Inflammatory macrophage (primary cell): Measurements from ENCODE around the gene COA3.
"Not testable (repeated sequence)": the region's sequence is repeated elsewhere in the genome, so short reads cannot be mapped to it uniquely, and the experiment has no call there.

Experiments used
- DNase-seq, 2 donors: peaks; one replicate each; pipeline ENCODE4 v3.0.0-alpha.2; 2020 to 2022

COA3 gene

GRCh38 chr17:42781639-42782165 is 16.8 kb downstream of the COA3 start:
- no peak for DNase-seq

GRCh38 chr17:42780851-42781638 is 17.5 kb downstream of the COA3 start:
- no peak for DNase-seq

GRCh38 chr17:42779936-42780850 is 18.3 kb downstream of the COA3 start, which contains the start of gene WNK4:
WNK4 (plus strand) TSS chr17:42780610; CDS start chr17:42780699, 89 bp downstream.
- no peak for DNase-seq

DNA sequence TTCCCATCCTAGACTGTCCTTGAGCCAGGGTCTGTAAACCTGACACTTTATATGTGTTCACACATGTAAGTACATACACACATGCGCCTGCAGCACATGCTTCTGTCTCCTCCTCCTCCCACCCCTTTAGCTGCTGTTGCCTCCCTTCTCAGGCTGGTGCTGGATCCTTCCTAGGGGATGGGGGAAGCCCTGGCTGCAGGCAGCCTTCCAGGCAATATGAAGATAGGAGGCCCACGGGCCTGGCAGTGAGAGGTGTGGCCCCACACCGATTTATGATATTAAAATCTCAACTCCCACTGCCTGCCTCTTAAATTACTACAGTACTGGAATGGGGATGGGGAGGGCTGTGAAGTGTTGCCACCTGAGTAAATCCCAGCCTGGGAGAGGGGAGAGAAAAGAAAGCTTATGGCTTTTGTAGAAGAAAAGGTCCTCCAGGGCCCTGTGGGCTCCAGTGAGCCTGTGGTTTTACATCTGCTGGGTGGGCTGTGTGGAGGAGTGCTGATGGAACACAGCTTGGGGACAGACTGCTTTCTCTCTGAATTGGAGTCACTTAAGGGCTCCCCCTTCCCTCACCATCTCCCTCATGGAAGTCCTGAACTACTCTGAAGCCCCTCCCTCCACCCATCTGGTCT is 19.1 kb downstream of the COA3 start:
- DNase-seq: no peak

DNA sequence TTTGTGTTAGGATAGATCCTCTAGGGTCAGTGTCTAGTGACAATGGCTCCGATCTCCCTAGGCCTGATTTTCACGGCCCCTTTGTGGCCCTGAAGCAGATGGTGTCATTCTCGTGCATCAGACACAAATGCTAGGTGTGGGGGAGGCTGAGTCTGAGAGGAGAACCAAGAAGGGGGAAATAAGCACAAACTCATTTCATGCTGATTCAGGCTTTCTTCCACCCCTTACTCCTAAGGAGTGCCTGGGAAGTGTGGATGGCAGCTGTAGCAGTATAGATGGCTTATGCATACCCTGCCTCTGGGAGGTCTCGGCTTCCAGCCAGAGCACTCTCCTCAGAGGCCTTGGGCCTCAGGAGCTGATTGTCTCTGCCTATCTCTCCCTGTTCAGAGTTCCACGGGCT is 19.9 kb downstream of the COA3 start:
- no peak for DNase-seq

- DNase-seq: peak; percentile 62 to 76
Observed at GRCh38 chr17:42775534-42776098, 22.9 kb downstream of the COA3 start.

- no peak for DNase-seq
Observed at GRCh38 chr17:42774066-42774745, 24.3 kb downstream of the COA3 start.

DNA sequence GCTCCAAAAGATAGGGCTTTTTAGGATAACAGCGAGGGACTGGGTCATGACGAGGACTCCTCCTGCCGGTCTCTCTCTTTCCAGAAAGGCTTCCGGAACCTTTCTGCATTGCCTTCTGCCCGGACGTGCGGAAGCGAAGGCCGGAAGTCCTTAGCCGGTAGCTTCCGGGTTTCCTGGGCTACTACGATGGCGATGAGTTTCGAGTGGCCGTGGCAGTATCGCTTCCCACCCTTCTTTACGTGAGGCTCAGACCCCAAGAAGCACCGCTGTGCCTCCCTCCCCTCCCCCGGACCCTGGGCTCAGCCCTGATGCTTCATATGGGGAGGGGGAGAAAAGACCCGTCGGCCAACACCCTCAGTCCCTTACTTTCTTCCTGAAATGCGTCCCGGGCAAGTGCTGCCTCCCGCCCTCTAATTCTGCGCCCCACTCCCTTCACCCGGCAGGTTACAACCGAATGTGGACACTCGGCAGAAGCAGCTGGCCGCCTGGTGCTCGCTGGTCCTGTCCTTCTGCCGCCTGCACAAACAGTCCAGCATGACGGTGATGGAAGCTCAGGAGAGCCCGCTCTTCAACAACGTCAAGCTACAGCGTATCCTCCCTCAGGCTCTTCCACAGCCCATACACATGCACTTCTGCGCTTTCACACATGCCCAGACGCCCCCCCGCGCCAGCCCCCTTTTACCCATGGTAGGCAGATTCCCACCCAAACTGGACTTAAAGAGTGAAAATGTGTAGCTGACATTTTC is 25.0 kb downstream of the COA3 start, which contains the start of gene VPS25:
Gene VPS25, plus strand, starts transcription at position 160 of the 746 bp plus-strand sequence. Its CDS starts 27 bp downstream, at position 187.
- DNase-seq: peak; percentile 81 to 86

GRCh38 chr17:42772945-42773289 is 25.6 kb downstream of the COA3 start:
- DNase-seq: no peak

GRCh38 chr17:42769964-42770363 is 28.5 kb downstream of the COA3 start:
- not testable (repeated sequence) for DNase-seq

DNA sequence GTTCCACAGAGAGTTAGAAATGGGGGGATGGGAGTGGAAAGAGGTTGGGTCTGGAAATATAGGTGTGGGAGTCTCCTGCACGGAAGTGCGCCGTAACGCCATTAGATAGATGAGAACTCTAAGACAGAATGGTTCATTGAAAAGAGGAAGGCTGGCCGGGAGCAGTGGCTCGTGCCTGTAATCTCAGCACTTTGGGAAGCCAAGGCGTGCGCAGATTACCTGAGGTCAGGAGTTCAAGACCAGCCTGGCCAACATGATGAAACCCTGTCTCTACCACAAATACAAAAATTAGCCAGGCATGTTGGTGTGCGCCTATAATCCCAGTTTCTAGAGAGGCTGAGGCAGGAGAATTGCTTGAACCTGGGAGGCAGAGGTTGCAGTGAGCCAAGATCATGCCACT is 30.5 kb downstream of the COA3 start:
- DNase-seq: not testable (repeated sequence)

DNA sequence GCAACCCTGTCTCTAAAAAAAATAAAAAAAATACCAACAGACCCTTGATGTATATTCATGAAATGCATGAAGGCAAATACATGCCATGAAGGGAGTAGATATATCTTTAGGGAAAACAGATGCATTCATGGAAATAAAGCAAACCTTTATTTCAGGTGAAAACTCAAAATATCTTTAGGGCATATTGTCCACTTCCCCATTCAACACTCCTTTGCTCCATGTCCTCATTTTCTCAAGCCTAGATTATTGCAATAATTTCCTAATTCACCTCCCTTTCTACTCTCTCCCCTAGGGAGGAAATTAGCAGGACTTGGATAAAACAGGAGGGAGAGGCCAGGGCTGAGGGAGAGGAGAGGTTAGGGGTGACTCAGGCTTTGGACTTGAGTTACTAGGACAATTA is 31.0 kb downstream of the COA3 start:
- no peak for DNase-seq

GRCh38 chr17:42766124-42766523 is 32.4 kb downstream of the COA3 start:
- no peak for DNase-seq

DNA sequence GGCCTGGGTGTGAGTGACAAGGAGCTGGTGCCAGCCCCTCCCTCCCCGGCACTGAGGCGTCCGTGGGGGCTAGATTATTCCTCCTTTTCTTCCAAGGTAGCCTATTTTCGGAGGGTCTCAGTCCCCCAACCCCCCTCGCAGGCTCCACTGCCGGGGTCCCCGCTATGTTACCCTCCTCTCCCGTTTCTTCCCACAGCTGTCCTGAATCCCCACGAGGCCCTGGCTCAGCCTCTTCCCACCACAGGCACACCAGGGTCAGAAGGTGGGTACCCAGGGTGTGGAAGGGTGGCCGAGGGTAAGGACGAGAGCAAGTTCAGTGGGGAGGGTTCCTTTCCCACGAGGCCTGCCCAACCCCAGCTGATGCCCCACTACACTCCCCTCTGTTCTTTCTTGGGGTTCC is 36.9 kb downstream of the COA3 start:
- DNase-seq: no peak

- DNase-seq: peak in 1 of 2 donors; percentile 31
Observed at GRCh38 chr17:42760652-42761581, 37.6 kb downstream of the COA3 start, which contains the start of gene RAMP2. RAMP2 (plus strand) TSS chr17:42761227; CDS start chr17:42761262, 35 bp downstream.

- peak; percentile 57 to 60 for DNase-seq
Observed at GRCh38 chr17:42759982-42760651, 38.4 kb downstream of the COA3 start.

GRCh38 chr17:42754782-42755181 is 43.7 kb downstream of the COA3 start:
- peak; percentile 29 to 36 for DNase-seq

- DNase-seq: no peak
Observed at GRCh38 chr17:42751628-42752027, 46.9 kb downstream of the COA3 start.

- DNase-seq: peak; percentile 55 to 57
Observed at GRCh38 chr17:42750739-42751344, 47.7 kb downstream of the COA3 start.
